ENCODE results near the gene PTPRR. TPM values are rescaled to one million over a fixed set of nuclear protein-coding genes. Genes with fewer than 3 reads are reported as not detected.

The PTPRR gene
- total RNA-seq, 1 donor from 2014 or later = not detected

- no peak for DNase-seq (ENCODE audit: low spot score)
- H3K9me3 Mint-ChIP-seq = no peaks in the 10 kb centered on the region
- intact Hi-C loops (cut with micrococcal nuclease) = no loop called here
Observed at GRCh38 chr12:70711831-70712230, 208.7 kb downstream of the PTPRR start.

GRCh38 chr12:70709022-70709421 lies 211.5 kb downstream of the PTPRR start:
- intact Hi-C loops (cut with micrococcal nuclease) = no loop called here
- Mint-ChIP-seq H3K27me3 (ENCODE audit: insufficient read depth) (peaks cover 4% of the 10 kb centered on the region), H3K4me1 (ENCODE audit: low read depth) (no peaks in the 10 kb centered on the region), H3K9me3 (no peaks in the 10 kb centered on the region), H3K27ac (no peak overlapping the region), H3K36me3 (ENCODE audit: low read depth) (no peaks in the 10 kb centered on the region), H3K4me3 (no peak overlapping the region)
- no peak for DNase-seq (ENCODE audit: low spot score)

More at GRCh38 chr12:70711831-70712230, 208.7 kb downstream of the PTPRR start:
- Mint-ChIP-seq H3K27me3 (ENCODE audit: insufficient read depth) (peaks cover 4% of the 10 kb centered on the region), H3K27ac (no peak overlapping the region), H3K4me3 (no peak overlapping the region), H3K36me3 (ENCODE audit: low read depth) (no peaks in the 10 kb centered on the region), H3K4me1 (ENCODE audit: low read depth) (no peaks in the 10 kb centered on the region)

GRCh38 chr12:70706611-70707010 lies 213.9 kb downstream of the PTPRR start:
- Mint-ChIP-seq H3K27me3 (ENCODE audit: insufficient read depth) (peaks cover 9% of the 10 kb centered on the region), H3K36me3 (ENCODE audit: low read depth) (no peaks in the 10 kb centered on the region), H3K4me1 (ENCODE audit: low read depth) (no peaks in the 10 kb centered on the region), H3K4me3 (no peak overlapping the region), H3K27ac (no peak overlapping the region), H3K9me3 (no peaks in the 10 kb centered on the region)
- intact Hi-C loops (cut with micrococcal nuclease) = no loop called here
- no peak for DNase-seq (ENCODE audit: low spot score)

GRCh38 chr12:70698345-70698744 lies 222.2 kb downstream of the PTPRR start:
- Mint-ChIP-seq H3K9me3 (no peaks in the 10 kb centered on the region), H3K36me3 (ENCODE audit: low read depth) (no peaks in the 10 kb centered on the region), H3K4me1 (ENCODE audit: low read depth) (no peaks in the 10 kb centered on the region), H3K4me3 (no peak overlapping the region), H3K27me3 (ENCODE audit: insufficient read depth) (peaks cover 2% of the 10 kb centered on the region), H3K27ac (no peak overlapping the region)
- DNase-seq (ENCODE audit: low spot score) = no peak
- intact Hi-C loops (cut with micrococcal nuclease) = no loop called here

GRCh38 chr12:70695361-70696023 lies 225.0 kb downstream of the PTPRR start:
- H3K27me3 Mint-ChIP-seq (ENCODE audit: insufficient read depth) = peaks cover 2% of the 10 kb centered on the region
- intact Hi-C loops (cut with micrococcal nuclease) = no loop called here
- H3K4me1 Mint-ChIP-seq (ENCODE audit: low read depth) = no peaks in the 10 kb centered on the region
- H3K27ac Mint-ChIP-seq = no peak overlapping the region
- no peak overlapping the region for H3K4me3 Mint-ChIP-seq
- no peaks in the 10 kb centered on the region for H3K9me3 Mint-ChIP-seq
- DNase-seq (ENCODE audit: low spot score) = no peak
- no peaks in the 10 kb centered on the region for H3K36me3 Mint-ChIP-seq (ENCODE audit: low read depth)

DNA sequence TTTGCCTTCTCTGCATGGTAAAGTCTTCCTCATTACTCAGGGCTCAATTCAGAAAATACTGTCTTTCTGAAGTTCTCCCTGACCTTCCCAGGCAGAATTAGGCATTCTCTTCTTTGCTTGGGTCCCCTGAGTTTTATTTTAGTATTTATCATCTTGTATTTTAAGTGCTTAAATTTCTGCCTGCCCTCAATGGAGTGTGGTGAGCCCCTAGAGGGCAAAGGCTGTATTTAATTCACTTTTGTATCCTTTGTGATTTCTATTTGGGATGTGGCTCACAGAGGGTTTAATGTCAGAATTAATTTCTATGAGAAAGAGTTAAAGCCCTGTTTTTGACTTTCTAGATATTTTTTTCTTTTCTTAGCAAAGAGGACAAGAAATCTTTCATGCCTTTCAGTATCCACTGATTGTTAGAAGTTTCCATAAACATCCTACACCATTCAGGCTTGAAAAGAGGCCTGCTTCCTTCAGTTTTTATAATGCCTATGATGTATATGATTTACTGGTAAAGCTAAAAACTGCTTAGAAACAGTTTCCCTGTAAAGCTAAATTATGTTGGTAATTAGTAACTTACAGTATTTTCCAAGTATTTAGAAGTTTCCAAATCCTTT lies 227.8 kb downstream of the PTPRR start:
- Mint-ChIP-seq H3K4me3 (no peak overlapping the region), H3K4me1 (ENCODE audit: low read depth) (no peaks in the 10 kb centered on the region), H3K36me3 (ENCODE audit: low read depth) (no peaks in the 10 kb centered on the region), H3K27ac (no peak overlapping the region), H3K27me3 (ENCODE audit: insufficient read depth) (peaks cover 2% of the 10 kb centered on the region), H3K9me3 (no peaks in the 10 kb centered on the region)
- no peak for DNase-seq (ENCODE audit: low spot score)
- intact Hi-C loops (cut with micrococcal nuclease) = no loop called here

DNA sequence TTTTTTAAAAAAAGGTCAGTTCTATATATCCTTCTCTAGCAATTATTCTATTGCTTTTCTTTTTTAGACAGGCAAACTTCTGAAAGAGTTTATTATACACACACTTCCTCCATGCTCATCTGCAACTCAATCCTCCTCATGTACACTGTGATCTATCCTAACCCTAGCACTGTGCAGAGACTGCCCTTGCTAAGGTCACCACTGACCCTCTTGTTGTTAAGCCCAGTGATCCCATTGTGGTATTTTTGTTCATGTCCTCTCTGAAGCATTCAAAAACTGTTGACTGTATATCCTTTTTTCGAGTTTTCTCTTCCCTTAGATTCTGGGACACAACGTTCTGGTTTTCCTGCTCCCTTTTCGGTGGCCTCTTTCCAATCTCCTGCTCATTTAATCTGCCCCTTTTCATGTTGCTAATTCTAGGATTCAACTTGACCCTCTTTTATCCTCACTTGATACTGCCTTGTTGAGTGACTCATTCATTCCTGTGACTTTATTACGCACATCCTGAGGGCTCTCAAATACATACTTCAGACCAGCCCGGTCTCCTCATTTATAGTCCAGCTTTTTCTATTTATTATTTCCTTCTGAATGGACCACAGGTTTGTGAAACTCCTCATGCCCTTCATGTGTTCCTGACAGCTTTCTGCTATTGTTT lies 229.4 kb downstream of the PTPRR start:
- intact Hi-C loops (cut with micrococcal nuclease) = no loop called here
- no peak for DNase-seq (ENCODE audit: low spot score)
- Mint-ChIP-seq H3K36me3 (ENCODE audit: low read depth) (no peaks in the 10 kb centered on the region), H3K9me3 (no peaks in the 10 kb centered on the region), H3K27ac (no peak overlapping the region), H3K4me3 (no peak overlapping the region), H3K4me1 (ENCODE audit: low read depth) (no peaks in the 10 kb centered on the region), H3K27me3 (ENCODE audit: insufficient read depth) (peaks cover 2% of the 10 kb centered on the region)

- intact Hi-C loops (cut with micrococcal nuclease) = no loop called here
- Mint-ChIP-seq H3K27ac (no peak overlapping the region), H3K9me3 (no peaks in the 10 kb centered on the region), H3K4me3 (no peak overlapping the region), H3K4me1 (ENCODE audit: low read depth) (no peaks in the 10 kb centered on the region), H3K27me3 (ENCODE audit: insufficient read depth) (peaks cover 6% of the 10 kb centered on the region), H3K36me3 (ENCODE audit: low read depth) (no peaks in the 10 kb centered on the region)
- DNase-seq (ENCODE audit: low spot score) = no peak
Observed at GRCh38 chr12:70686907-70687306, 233.6 kb downstream of the PTPRR start.

DNA sequence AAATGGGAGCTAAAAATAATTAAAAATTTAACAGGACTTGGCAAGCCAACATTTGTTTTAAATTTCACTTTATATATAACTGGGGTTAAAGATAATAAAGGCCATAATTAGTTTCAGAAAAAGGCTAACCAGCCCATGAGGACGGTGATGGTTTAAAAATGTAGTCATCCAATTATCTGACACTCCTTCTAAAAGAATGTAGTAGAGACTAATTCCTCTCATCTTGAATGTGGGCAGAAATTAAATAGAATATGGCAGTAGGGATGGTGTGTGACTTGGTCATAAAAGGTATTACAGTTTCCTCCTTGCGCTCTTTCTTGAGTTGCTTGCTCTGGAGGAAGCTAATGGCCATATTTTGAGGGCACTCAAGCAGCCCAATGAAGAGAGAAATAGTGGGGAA lies 234.2 kb downstream of the PTPRR start:
- no peak for DNase-seq (ENCODE audit: low spot score)
- H3K4me1 Mint-ChIP-seq (ENCODE audit: low read depth) = no peaks in the 10 kb centered on the region
- no peaks in the 10 kb centered on the region for H3K9me3 Mint-ChIP-seq
- H3K4me3 Mint-ChIP-seq = no peak overlapping the region
- peaks cover 4% of the 10 kb centered on the region for H3K27me3 Mint-ChIP-seq (ENCODE audit: insufficient read depth)
- H3K36me3 Mint-ChIP-seq (ENCODE audit: low read depth) = no peaks in the 10 kb centered on the region
- H3K27ac Mint-ChIP-seq = no peak overlapping the region
- intact Hi-C loops (cut with micrococcal nuclease) = no loop called here

- Mint-ChIP-seq H3K36me3 (ENCODE audit: low read depth) (no peaks in the 10 kb centered on the region), H3K4me1 (ENCODE audit: low read depth) (no peaks in the 10 kb centered on the region), H3K27ac (no peak overlapping the region), H3K4me3 (no peak overlapping the region), H3K27me3 (ENCODE audit: insufficient read depth) (peaks cover 4% of the 10 kb centered on the region), H3K9me3 (no peaks in the 10 kb centered on the region)
- DNase-seq (ENCODE audit: low spot score) = no peak
- intact Hi-C loops (cut with micrococcal nuclease) = no loop called here
Observed at GRCh38 chr12:70683976-70684375, 236.6 kb downstream of the PTPRR start.

GRCh38 chr12:70671698-70672097 lies 248.8 kb downstream of the PTPRR start:
- Mint-ChIP-seq H3K27me3 (ENCODE audit: insufficient read depth) (peaks cover 4% of the 10 kb centered on the region), H3K36me3 (ENCODE audit: low read depth) (no peaks in the 10 kb centered on the region), H3K9me3 (no peaks in the 10 kb centered on the region), H3K4me1 (ENCODE audit: low read depth) (no peaks in the 10 kb centered on the region), H3K27ac (no peak overlapping the region), H3K4me3 (no peak overlapping the region)
- DNase-seq (ENCODE audit: low spot score) = no peak
- intact Hi-C loops (cut with micrococcal nuclease) = no loop called here

DNA sequence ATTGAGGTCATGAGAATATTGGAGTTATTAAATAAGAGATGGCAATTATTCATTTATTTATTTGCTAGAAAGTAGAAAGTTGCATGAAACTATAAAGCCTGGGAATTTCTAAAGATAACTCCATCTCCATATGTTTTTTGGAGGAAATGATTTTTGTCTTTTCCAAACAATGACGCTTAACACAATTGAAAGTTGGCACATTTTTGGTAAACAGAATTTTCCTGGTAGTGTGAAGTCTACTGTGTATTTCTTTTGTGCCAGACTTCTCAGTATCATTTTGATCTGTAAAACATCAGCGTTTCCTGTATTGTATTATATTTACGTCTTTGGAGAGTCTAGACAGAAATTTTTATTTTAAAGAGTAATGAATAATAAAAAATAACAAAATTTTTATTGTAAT lies 249.6 kb downstream of the PTPRR start:
- no peaks in the 10 kb centered on the region for H3K36me3 Mint-ChIP-seq (ENCODE audit: low read depth)
- H3K4me1 Mint-ChIP-seq (ENCODE audit: low read depth) = no peaks in the 10 kb centered on the region
- peaks cover 4% of the 10 kb centered on the region for H3K27me3 Mint-ChIP-seq (ENCODE audit: insufficient read depth)

GRCh38 chr12:70667253-70667652 lies 253.3 kb downstream of the PTPRR start:
- no peak overlapping the region for H3K27ac Mint-ChIP-seq
- H3K27me3 Mint-ChIP-seq (ENCODE audit: insufficient read depth) = peaks cover 2% of the 10 kb centered on the region
- DNase-seq (ENCODE audit: low spot score) = no peak
- no peaks in the 10 kb centered on the region for H3K36me3 Mint-ChIP-seq (ENCODE audit: low read depth)
- intact Hi-C loops (cut with micrococcal nuclease) = no loop called here
- no peak overlapping the region for H3K4me3 Mint-ChIP-seq
- no peaks in the 10 kb centered on the region for H3K9me3 Mint-ChIP-seq
- no peaks in the 10 kb centered on the region for H3K4me1 Mint-ChIP-seq (ENCODE audit: low read depth)

More for the DNA sequence above, 249.6 kb downstream of the PTPRR start:
- DNase-seq (ENCODE audit: low spot score) = no peak
- H3K4me3 Mint-ChIP-seq = no peak overlapping the region
- intact Hi-C loops (cut with micrococcal nuclease) = no loop called here
- H3K9me3 Mint-ChIP-seq = no peaks in the 10 kb centered on the region
- no peak overlapping the region for H3K27ac Mint-ChIP-seq
